Peyer's patch (tissue), 4 donors: ENCODE measurements around the gene OSBPL10. TPM values are rescaled to one million over a fixed set of nuclear protein-coding genes. Genes with fewer than 3 reads are reported as not detected.

Source experiments
- DNase-seq, 3 donors: peaks; one replicate each; pipeline ENCODE4 v3.0.0-alpha.2; 2017 to 2019
- H3K27ac ChIP-seq, 4 donors: fragments of 200-600 bp; sonication (generic); one replicate each; pipeline ENCODE4 v1.5.1; 2016 to 2019
- H3K27me3 ChIP-seq, 2 donors: fragments of 200-600 bp; sonication (generic); one replicate each; pipeline ENCODE4 v1.5.1; 2019
- H3K36me3 ChIP-seq, 3 donors: fragments of 200-600 bp; sonication (generic); one replicate each; pipeline ENCODE4 v1.5.1; 2016 to 2019
- H3K4me1 ChIP-seq, 4 donors: fragments of 200-600 bp; sonication (generic); one replicate each; pipeline ENCODE4 v1.5.1; 2016 to 2019
- H3K4me3 ChIP-seq, 4 donors: fragments of 200-600 bp; sonication (generic); 1 replicate in 3 of 4; 2 replicates in 1 of 4; pipeline ENCODE4 v1.5.1; 2016 to 2019; ENCODE audit warnings: mild to moderate bottlenecking in 1 of 4
- H3K9me3 ChIP-seq, 4 donors: fragments of 200-600 bp; sonication (generic); one replicate each; pipeline ENCODE4 v1.5.1; 2016 to 2019; ENCODE audit warnings: mild to moderate bottlenecking in 1 of 4
- CTCF ChIP-seq, 6 experiments: fragments of 450-650 bp in 4 of 6; fragments of 200-600 bp in 2 of 6; sonication (generic) in 1 of 6; IDR thresholded peaks; one replicate each; pipeline ENCODE4 v1.5.1; 2017 to 2019; ENCODE audit warnings: antibody characterized with exemption in 6 of 6, mild to moderate bottlenecking in 3 of 6, moderate library complexity in 1 of 6
- POLR2A ChIP-seq, 2 donors: fragments of 450-650 bp; IDR thresholded peaks; one replicate each; pipeline ENCODE4 v1.5.1; 2017; ENCODE audit warnings: antibody characterized with exemption in 2 of 2, mild to moderate bottlenecking in 2 of 2, moderate library complexity in 2 of 2
- total RNA-seq, 4 donors: library from RNA; depleted of rRNA; stranded (reverse); fragments of >200 nt; gene quantifications; one replicate each; pipeline ENCODE4 v1.1.0, GENCODE V29; 2016

Gene OSBPL10
- total RNA-seq, 4 donors from 2014 or later: 18.5 to 128 (median 60.5) TPM

GRCh38 chr3:31968927-31969418, 12.1 kb downstream of the OSBPL10 start:
- H3K27me3 ChIP-seq: no peaks in the 10 kb centered on the region
- H3K9me3 ChIP-seq: no peaks in the 10 kb centered on the region
- H3K36me3 ChIP-seq: no peaks in the 10 kb centered on the region
- no peak for DNase-seq
- no peak for TF ChIP-seq POLR2A (IDR thresholded peaks at IDR 0.05)
- TF ChIP-seq CTCF (IDR thresholded peaks at IDR 0.05): no peak
- H3K4me3 ChIP-seq: no peak overlapping the region
- peak overlapping the region; percentile 5 to 71 (median 48) for H3K27ac ChIP-seq
- peaks cover 0 to 6% (median 0%) of the 10 kb centered on the region in 4 donors for H3K4me1 ChIP-seq

- DNase-seq: no peak
- Histone ChIP-seq H3K9me3 (no peaks in the 10 kb centered on the region), H3K36me3 (no peaks in the 10 kb centered on the region), H3K4me3 (no peak overlapping the region), H3K4me1 (peaks cover 0 to 6% (median 0%) of the 10 kb centered on the region in 4 donors), H3K27me3 (no peaks in the 10 kb centered on the region), H3K27ac (peak overlapping the region; percentile 3 to 71 (median 48))
- TF ChIP-seq CTCF (IDR thresholded peaks at IDR 0.05) (no peak), POLR2A (IDR thresholded peaks at IDR 0.05) (no peak)
Measured at GRCh38 chr3:31968369-31968926, 12.6 kb downstream of the OSBPL10 start.

GRCh38 chr3:31967592-31967991, 13.5 kb downstream of the OSBPL10 start:
- Histone ChIP-seq H3K4me1 (peaks cover 0 to 6% (median 1%) of the 10 kb centered on the region in 4 donors), H3K27ac (peak overlapping the region in 2 of 4 donors; percentile 50 to 71), H3K36me3 (no peaks in the 10 kb centered on the region), H3K27me3 (no peaks in the 10 kb centered on the region), H3K4me3 (no peak overlapping the region), H3K9me3 (no peaks in the 10 kb centered on the region)
- DNase-seq: no peak
- TF ChIP-seq CTCF (IDR thresholded peaks at IDR 0.05) (no peak), POLR2A (IDR thresholded peaks at IDR 0.05) (no peak)

- H3K27ac ChIP-seq: peak overlapping the region in 2 of 4 donors; percentile 44 to 71
- DNase-seq: no peak
- TF ChIP-seq CTCF (IDR thresholded peaks at IDR 0.05) (no peak), POLR2A (IDR thresholded peaks at IDR 0.05) (no peak)
Measured at GRCh38 chr3:31966978-31967591, 14.0 kb downstream of the OSBPL10 start.

GRCh38 chr3:31962801-31963205, 18.3 kb downstream of the OSBPL10 start:
- Histone ChIP-seq H3K27me3 (no peaks in the 10 kb centered on the region), H3K36me3 (no peaks in the 10 kb centered on the region), H3K4me1 (peaks cover 0 to 21% (median 10%) of the 10 kb centered on the region in 4 donors), H3K9me3 (no peaks in the 10 kb centered on the region), H3K4me3 (no peak overlapping the region), H3K27ac (no peak overlapping the region)
- TF ChIP-seq CTCF (IDR thresholded peaks at IDR 0.05): no peak
- TF ChIP-seq POLR2A (IDR thresholded peaks at IDR 0.05): no peak
- no peak for DNase-seq

More at GRCh38 chr3:31966978-31967591, 14.0 kb downstream of the OSBPL10 start:
- Histone ChIP-seq H3K27me3 (no peaks in the 10 kb centered on the region), H3K36me3 (no peaks in the 10 kb centered on the region), H3K4me3 (no peak overlapping the region), H3K9me3 (no peaks in the 10 kb centered on the region), H3K4me1 (peaks cover 0 to 8% (median 4%) of the 10 kb centered on the region in 4 donors)
